ENCODE data around the gene DISC1.

DISC1 gene

DNA sequence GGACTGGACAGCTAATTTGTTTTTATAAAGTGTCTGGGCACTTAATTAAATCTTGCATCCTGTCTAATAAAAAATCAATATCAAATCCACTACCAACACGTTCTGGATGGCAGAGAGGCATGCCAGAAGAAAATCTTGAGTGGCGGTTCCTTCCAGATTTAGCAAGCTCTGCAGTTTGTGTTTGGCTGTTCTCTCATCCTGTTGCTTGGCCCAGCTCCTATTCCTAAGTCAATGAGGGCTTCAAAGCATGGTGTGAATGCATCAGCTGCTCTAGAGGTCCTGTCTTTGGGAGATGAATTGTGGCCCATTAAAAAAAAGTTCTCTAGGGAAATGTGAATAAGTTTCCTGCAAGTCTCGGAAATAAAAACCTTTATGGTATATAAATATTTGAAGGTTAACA, 90.3 kb downstream of the DISC1 start:
- H3K4me3 ChIP-seq (ENCODE audit: low read depth, low read length), result no peak overlapping the region
- no peak for DNase-seq (ENCODE audit: low read depth)
- no peak for TF ChIP-seq MAX (IDR thresholded peaks at IDR 0.05; ENCODE audit: low read depth, low read length)
- TF ChIP-seq, protein P1, sequence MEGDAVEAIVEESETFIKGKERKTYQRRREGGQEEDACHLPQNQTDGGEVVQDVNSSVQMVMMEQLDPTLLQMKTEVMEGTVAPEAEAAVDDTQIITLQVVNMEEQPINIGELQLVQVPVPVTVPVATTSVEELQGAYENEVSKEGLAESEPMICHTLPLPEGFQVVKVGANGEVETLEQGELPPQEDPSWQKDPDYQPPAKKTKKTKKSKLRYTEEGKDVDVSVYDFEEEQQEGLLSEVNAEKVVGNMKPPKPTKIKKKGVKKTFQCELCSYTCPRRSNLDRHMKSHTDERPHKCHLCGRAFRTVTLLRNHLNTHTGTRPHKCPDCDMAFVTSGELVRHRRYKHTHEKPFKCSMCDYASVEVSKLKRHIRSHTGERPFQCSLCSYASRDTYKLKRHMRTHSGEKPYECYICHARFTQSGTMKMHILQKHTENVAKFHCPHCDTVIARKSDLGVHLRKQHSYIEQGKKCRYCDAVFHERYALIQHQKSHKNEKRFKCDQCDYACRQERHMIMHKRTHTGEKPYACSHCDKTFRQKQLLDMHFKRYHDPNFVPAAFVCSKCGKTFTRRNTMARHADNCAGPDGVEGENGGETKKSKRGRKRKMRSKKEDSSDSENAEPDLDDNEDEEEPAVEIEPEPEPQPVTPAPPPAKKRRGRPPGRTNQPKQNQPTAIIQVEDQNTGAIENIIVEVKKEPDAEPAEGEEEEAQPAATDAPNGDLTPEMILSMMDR (IDR thresholded peaks at IDR 0.05; ENCODE audit: low read depth, low read length), result no peak
- no peak for TF ChIP-seq POLR2A (IDR thresholded peaks at IDR 0.05; ENCODE audit: extremely low read depth, insufficient read length)
- no peak for TF ChIP-seq MYC (IDR thresholded peaks at IDR 0.05; ENCODE audit: low read depth, low read length)

- no peak overlapping the region for H3K4me3 ChIP-seq (ENCODE audit: low read depth, low read length)
- DNase-seq (ENCODE audit: low read depth), result no peak
- TF ChIP-seq POLR2A (IDR thresholded peaks at IDR 0.05; ENCODE audit: extremely low read depth, insufficient read length) (no peak), MAX (IDR thresholded peaks at IDR 0.05; ENCODE audit: low read depth, low read length) (no peak), MYC (IDR thresholded peaks at IDR 0.05; ENCODE audit: low read depth, low read length) (no peak)
- TF ChIP-seq, protein P1 (IDR thresholded peaks at IDR 0.05; ENCODE audit: low read depth, low read length), result no peak
Measured at GRCh38 chr1:231719485-231720183, 93.0 kb downstream of the DISC1 start.

- no peak for DNase-seq (ENCODE audit: low read depth)
- TF ChIP-seq, protein P1 (IDR thresholded peaks at IDR 0.05; ENCODE audit: low read depth, low read length), result no peak
- no peak for TF ChIP-seq MAX (IDR thresholded peaks at IDR 0.05; ENCODE audit: low read depth, low read length)
- no peak for TF ChIP-seq POLR2A (IDR thresholded peaks at IDR 0.05; ENCODE audit: extremely low read depth, insufficient read length)
- TF ChIP-seq MYC (IDR thresholded peaks at IDR 0.05; ENCODE audit: low read depth, low read length), result no peak
- no peak overlapping the region for H3K4me3 ChIP-seq (ENCODE audit: low read depth, low read length)
Measured at GRCh38 chr1:231720652-231721325, 94.2 kb downstream of the DISC1 start.

DNA sequence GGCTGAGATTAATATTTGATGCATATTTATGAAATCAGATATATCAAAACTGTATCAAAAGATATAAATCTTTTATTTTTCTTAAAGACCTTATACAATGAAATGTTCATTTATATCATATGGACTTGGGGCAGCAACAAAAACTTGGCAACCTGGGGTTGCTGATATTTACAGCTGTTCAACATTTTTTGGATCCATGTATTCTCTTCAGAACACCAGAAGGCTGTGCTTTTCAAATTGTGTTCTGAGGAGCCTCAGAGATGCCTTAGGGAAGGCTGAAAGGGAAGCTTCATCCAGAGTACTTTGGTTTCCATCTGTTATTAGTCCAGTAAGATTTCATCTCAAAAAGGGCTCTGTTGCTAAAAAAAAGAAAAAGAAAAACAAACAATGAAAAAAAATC, 94.8 kb downstream of the DISC1 start:
- TF ChIP-seq MAX (IDR thresholded peaks at IDR 0.05; ENCODE audit: low read depth, low read length) (no peak), POLR2A (IDR thresholded peaks at IDR 0.05; ENCODE audit: extremely low read depth, insufficient read length) (no peak), MYC (IDR thresholded peaks at IDR 0.05; ENCODE audit: low read depth, low read length) (no peak)
- TF ChIP-seq, protein P1 (IDR thresholded peaks at IDR 0.05; ENCODE audit: low read depth, low read length), result no peak
- no peak overlapping the region for H3K4me3 ChIP-seq (ENCODE audit: low read depth, low read length)
- no peak for DNase-seq (ENCODE audit: low read depth)

DNA sequence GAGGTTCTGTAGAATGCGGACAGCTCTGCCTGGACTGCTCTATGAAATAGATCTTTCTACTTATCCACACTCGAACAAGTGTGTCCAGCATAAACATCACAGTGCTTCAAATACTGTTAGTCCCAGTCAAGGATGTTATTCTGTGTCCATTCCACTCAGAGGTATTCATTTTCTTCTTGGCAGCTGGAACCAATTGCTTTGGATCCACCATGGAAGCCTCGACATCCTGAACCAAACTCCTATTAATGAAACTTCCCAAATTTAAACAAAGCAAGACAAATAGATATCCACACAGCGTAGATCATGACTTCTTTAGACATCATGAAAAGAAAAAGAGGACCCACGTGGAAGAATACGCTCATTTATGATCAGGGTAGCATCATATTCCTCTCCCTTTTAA, 95.8 kb downstream of the DISC1 start:
- no peak for TF ChIP-seq MYC (IDR thresholded peaks at IDR 0.05; ENCODE audit: low read depth, low read length)
- TF ChIP-seq MAX (IDR thresholded peaks at IDR 0.05; ENCODE audit: low read depth, low read length), result no peak
- TF ChIP-seq POLR2A (IDR thresholded peaks at IDR 0.05; ENCODE audit: extremely low read depth, insufficient read length), result no peak
- TF ChIP-seq, protein P1 (IDR thresholded peaks at IDR 0.05; ENCODE audit: low read depth, low read length), result no peak
- no peak for DNase-seq (ENCODE audit: low read depth)
- no peak overlapping the region for H3K4me3 ChIP-seq (ENCODE audit: low read depth, low read length)

Data from NB4 (cell line).